NK-92 treated with Interleukin-12 subunit alpha and Interleukin-12 subunit beta, amount 100 ng/mL, for 24 hours (cell line): ENCODE data around the gene DNASE1L3.
A peak's percentile ranks its signal among the peaks of the same experiment; 100 is the strongest.
"Not testable (repeated sequence)": the region's sequence is repeated elsewhere in the genome, so short reads cannot be mapped to it uniquely, and the experiment has no call there.

Experiments used
- DNase-seq: peaks from one replicate; lab custom pipeline; 2025; lab: John Stamatoyannopoulos, UW

Gene DNASE1L3, protein sequence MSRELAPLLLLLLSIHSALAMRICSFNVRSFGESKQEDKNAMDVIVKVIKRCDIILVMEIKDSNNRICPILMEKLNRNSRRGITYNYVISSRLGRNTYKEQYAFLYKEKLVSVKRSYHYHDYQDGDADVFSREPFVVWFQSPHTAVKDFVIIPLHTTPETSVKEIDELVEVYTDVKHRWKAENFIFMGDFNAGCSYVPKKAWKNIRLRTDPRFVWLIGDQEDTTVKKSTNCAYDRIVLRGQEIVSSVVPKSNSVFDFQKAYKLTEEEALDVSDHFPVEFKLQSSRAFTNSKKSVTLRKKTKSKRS

GRCh38 chr3:58210761-58211460, at the start of gene DNASE1L3:
Gene DNASE1L3 (minus strand): TSS chr3:58210972. CDS start chr3:58210906, 66 bp downstream.
- DNase-seq = no peak

DNA sequence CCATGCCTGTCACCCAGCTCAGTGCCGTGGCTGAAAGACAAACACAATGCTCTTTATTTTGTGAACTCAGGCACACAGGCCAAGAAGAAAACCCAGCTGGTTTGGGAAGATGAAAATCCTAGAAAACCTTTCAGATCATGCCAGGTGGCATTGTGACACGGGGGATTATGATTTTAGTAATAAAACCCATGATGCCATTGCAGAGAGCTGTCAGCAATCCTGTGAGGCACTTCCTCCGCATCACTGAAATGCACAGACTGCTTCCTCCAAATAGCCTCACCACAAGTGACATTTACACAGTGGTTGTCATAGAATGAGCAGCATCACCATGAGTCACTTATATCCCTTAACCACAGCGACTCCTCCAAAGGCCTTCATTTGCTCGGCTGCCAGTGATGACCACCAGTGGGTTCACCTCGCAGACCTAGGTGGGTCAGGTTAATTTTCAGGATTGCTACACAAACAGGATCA, 49.5 kb upstream of the DNASE1L3 start:
- DNase-seq = peak; percentile 39

GRCh38 chr3:58258392-58259055, 47.8 kb upstream of the DNASE1L3 start:
- no peak for DNase-seq

- DNase-seq = no peak
These were observed 45.7 kb upstream of the DNASE1L3 start for GRCh38 chr3:58256511-58256910.

DNA sequence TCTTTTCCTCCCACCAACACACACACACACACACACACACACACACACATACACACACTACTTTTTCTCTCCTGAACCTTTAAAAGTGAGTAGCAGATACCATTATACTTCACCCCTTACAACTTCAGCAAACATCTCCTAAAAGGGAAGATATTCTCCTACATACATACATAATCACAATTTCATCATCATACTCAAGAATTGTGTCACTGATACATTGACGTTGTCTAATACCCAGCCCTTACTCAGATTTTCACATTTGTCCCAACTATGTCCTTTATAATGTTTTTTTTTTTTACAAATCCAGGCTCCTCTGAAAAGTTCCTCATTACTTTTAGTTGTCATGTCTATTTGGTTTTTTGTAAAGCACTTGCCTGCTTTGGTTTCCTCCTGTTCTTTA, 45.3 kb upstream of the DNASE1L3 start:
- DNase-seq = no peak

- DNase-seq = no peak
These were observed 43.4 kb upstream of the DNASE1L3 start for GRCh38 chr3:58254144-58254543.

DNA sequence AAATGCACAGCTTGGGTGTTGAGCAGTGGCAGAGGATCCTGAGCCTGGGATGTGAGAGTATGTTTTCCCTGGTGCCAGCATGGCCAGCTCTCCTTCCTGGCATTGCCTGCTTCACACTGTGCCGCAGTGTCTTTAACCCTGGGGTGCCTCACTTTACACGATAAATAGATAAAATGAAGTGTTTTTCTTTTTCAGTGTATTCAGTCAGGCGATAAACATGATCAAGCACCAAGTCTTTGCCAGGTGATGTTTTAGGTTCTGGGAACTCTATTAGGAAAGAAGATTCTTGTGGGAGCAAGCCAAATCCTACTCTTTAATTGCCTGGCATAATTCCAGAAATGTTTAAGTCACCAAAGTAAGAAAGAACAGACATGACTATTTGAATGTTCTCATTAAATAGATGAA, 40.9 kb upstream of the DNASE1L3 start:
- DNase-seq = no peak

- DNase-seq = no peak
These were observed 39.4 kb upstream of the DNASE1L3 start for GRCh38 chr3:58250093-58250707.

DNA sequence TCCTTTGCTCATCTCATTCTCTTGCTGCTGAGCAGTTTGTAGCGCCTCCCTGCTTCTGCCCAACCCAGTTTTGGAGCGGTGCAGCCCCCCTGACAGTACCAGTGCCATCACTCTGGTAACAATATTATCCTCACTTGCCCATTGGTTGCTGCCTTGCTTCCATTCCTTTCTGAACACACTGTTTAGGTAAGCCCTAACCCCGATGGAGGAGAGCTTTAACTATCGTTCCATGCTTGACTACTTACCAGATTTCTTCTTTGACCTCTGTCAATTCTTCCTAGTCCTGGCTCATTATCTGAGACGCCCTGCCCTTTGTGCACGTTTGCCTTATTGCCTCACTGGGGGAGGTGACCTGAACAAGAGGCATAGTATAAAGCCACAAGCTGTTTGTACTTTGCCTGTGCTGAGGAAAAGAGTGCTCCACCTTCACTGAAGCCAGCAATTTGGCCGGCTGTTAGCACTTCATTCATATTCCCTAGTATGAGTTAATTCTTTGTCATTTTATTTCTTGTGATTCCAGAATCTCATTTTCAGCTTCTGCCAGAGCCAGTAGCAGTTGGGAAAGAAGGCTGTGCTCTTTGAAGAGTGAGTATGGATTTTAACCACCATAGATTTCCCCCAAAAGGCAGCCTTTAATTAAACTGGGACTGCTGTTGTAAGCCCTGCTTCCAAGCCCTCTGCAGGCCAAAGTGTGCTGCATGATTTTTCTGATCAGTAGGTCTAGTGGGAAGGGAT, 38.8 kb upstream of the DNASE1L3 start:
- DNase-seq = no peak

- peak; percentile 25 for DNase-seq
These were observed 35.6 kb upstream of the DNASE1L3 start for GRCh38 chr3:58246148-58247047.

DNA sequence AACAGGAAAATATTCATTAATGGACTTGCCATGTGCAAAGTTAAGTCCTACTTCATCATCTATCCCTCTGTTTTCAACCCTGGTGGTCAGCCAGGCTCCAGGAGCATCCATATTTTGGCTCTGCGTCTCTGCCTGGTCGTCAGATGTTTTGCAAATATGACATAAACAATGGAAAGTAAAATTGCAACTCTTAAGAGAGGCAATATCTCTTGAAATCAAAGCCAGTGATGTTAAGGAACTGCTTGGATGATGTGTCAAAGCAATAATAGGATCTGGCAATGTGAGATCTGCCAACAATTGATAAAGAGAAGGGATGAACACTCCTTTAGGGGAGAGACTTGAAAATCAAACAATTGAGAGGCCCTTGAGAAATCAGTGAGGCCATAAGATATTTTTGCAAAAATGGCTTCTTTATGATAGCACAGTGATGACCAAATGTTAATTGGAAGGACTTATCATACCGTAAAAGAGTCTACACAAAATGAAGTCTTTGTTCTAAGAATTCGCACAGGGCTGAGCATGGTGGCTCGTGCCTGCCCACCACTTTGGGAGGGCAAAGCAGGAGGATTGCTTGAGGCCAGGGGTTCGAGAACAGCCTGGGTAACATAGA, 33.3 kb upstream of the DNASE1L3 start:
- DNase-seq = no peak

- not testable (repeated sequence) for DNase-seq
These were observed 32.1 kb upstream of the DNASE1L3 start for GRCh38 chr3:58242860-58243259.

DNA sequence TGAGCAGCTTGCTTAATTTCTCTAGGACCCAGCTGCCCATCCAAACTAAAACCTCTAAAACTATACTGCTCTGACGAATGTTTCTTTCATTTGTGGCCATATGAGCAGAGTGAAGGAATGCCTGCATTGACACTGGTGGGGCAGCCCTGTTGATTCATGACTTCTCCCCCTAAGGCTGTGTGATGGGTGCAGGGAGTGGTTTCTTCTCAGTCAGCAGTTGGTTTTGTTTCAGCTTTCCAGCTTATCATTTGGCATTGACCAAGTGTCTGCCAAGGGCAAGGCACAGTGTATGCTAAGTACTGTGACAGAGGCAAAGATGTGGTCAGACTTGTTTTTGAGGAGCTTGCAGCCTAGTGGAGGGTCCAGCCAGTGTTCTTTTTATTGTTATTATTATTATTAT, 31.6 kb upstream of the DNASE1L3 start:
- DNase-seq = no peak

GRCh38 chr3:58241306-58242044, 30.7 kb upstream of the DNASE1L3 start:
- DNase-seq = no peak

GRCh38 chr3:58238830-58239229, 28.1 kb upstream of the DNASE1L3 start:
- DNase-seq = no peak

DNA sequence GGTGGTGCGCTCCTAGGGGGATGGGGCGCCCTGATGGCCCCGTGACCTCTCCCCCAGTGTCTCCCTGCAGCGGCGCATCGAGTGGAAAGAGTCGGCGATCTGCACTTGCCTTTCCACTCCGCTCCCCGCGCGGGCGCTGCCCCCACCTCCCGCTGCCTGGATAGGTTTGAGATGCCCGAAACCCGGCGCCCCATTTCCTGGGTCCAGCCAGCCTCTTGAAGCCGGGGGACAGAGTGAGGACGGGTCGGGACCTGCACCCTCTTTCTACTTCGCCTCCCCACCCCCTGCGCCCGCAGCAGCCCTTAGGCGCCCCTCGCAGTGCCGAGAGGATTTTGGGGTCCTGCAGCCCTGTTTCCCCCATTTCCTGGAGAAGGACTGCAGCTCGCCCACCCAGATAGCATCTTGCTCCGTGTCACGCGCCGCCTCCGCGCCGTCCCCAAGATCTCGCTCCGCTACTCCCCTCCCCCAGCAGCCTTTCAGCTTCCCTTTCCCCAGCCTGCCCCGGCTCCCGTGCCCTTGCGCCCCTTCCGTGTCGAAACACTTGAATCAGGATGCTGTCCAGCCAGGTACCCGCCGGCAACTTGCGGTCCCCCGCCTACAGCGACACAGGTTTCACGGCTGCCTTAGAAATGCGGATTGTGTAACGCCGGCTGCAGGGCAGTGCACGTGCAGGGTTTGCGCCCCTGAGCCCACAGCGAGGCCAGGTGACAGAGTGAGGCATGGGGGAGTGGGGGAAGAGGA, 27.3 kb upstream of the DNASE1L3 start:
- DNase-seq = peak; percentile 49

GRCh38 chr3:58237238-58237940, 26.6 kb upstream of the DNASE1L3 start, which contains the start of gene ABHD6:
Gene ABHD6 (plus strand): TSS chr3:58237792. CDS start chr3:58256587, 18,795 bp downstream.
- DNase-seq = peak; percentile 58
